ENCODE results near the gene PPP1R27.

The PPP1R27 gene

GRCh38 chr17:81821603-81822311, 13.1 kb downstream of the PPP1R27 start:
- no peak for DNase-seq

GRCh38 chr17:81821147-81821546, 13.7 kb downstream of the PPP1R27 start:
- no peak for DNase-seq

- DNase-seq = no peak
Observed at GRCh38 chr17:81819708-81820107, 15.1 kb downstream of the PPP1R27 start.

- DNase-seq = no peak
Observed at GRCh38 chr17:81817758-81818147, 17.1 kb downstream of the PPP1R27 start.

- no peak for DNase-seq
Observed at GRCh38 chr17:81815646-81815986, 19.2 kb downstream of the PPP1R27 start.

GRCh38 chr17:81814748-81815645, 19.9 kb downstream of the PPP1R27 start:
- DNase-seq = peak; percentile 72

- no peak for DNase-seq
Observed at GRCh38 chr17:81813861-81814683, 20.8 kb downstream of the PPP1R27 start.

- no peak for DNase-seq
Observed at GRCh38 chr17:81813371-81813684, 21.5 kb downstream of the PPP1R27 start.

GRCh38 chr17:81812571-81813370, 22.1 kb downstream of the PPP1R27 start:
- no peak for DNase-seq

GRCh38 chr17:81811705-81812570, 22.9 kb downstream of the PPP1R27 start:
- no peak for DNase-seq

GRCh38 chr17:81810892-81811704, 23.8 kb downstream of the PPP1R27 start:
- no peak for DNase-seq

- no peak for DNase-seq
Observed at GRCh38 chr17:81810476-81810875, 24.4 kb downstream of the PPP1R27 start.

GRCh38 chr17:81809556-81809998, 25.3 kb downstream of the PPP1R27 start:
- DNase-seq = no peak

- no peak for DNase-seq
Observed at GRCh38 chr17:81808778-81809555, 25.9 kb downstream of the PPP1R27 start.

- DNase-seq = no peak
Observed at GRCh38 chr17:81807839-81808238, 27.0 kb downstream of the PPP1R27 start.

GRCh38 chr17:81807210-81807719, 27.6 kb downstream of the PPP1R27 start:
- no peak for DNase-seq

- DNase-seq = no peak
Observed at GRCh38 chr17:81806461-81807209, 28.2 kb downstream of the PPP1R27 start.

All from right kidney (tissue), 1 donor.